MG63 (cell line): ENCODE measurements around the gene UAP1L1. TPM values are rescaled to one million over a fixed set of nuclear protein-coding genes. Genes with fewer than 3 reads are reported as not detected.
A peak's percentile ranks its signal among the peaks of the same experiment; 100 is the strongest.
"Not testable (repeated sequence)": the region's sequence is repeated elsewhere in the genome, so short reads cannot be mapped to it uniquely, and the experiment has no call there.

Source experiments
- DNase-seq: peaks from one replicate; pipeline ENCODE4 v3.0.0-alpha.2; 2020
- H3K27me3 ChIP-seq: fragments of 250-450 bp; sonication (Bioruptor Pico); 2 replicates; pipeline ENCODE4 v1.5.1; 2020; ENCODE audit warnings: mild to moderate bottlenecking, moderate library complexity
- H3K36me3 ChIP-seq: fragments of 250-450 bp; sonication (Bioruptor Pico); 2 replicates; pipeline ENCODE4 v1.5.1; 2020; ENCODE audit warnings: mild to moderate bottlenecking, moderate library complexity
- H3K4me3 ChIP-seq: fragments of 250-450 bp; sonication (Bioruptor Pico); 2 replicates; pipeline ENCODE4 v1.5.1; 2020; ENCODE audit warnings: mild to moderate bottlenecking, moderate library complexity
- H3K9me3 ChIP-seq: fragments of 250-450 bp; sonication (Bioruptor Pico); 2 replicates; pipeline ENCODE4 v1.5.1; 2020; ENCODE audit warnings: mild to moderate bottlenecking, moderate library complexity
- total RNA-seq: library from RNA; depleted of rRNA; stranded (reverse); fragments of >200 nt; shearing (Covaris generic); gene quantifications from 2 replicates; pipeline ENCODE4 v1.2.3, GENCODE V29; 2014; ENCODE audit warnings: low replicate concordance

Gene UAP1L1
- total RNA-seq, 1 experiment from 2014 or later: 8.2 TPM

GRCh38 chr9:137051145-137051724 is 26.1 kb upstream of the UAP1L1 start:
- no peaks in the 10 kb centered on the region; the same call in 1 of the 2 replicates for H3K27me3 ChIP-seq
- no peak for DNase-seq
- H3K36me3 ChIP-seq: no peaks in the 10 kb centered on the region
- H3K9me3 ChIP-seq: no peaks in the 10 kb centered on the region
- no peak overlapping the region for H3K4me3 ChIP-seq

GRCh38 chr9:137052293-137052692 is 25.0 kb upstream of the UAP1L1 start:
- no peak for DNase-seq
- H3K9me3 ChIP-seq: no peaks in the 10 kb centered on the region
- H3K4me3 ChIP-seq: no peak overlapping the region
- no peaks in the 10 kb centered on the region; the same call in 1 of the 2 replicates for H3K27me3 ChIP-seq
- no peaks in the 10 kb centered on the region for H3K36me3 ChIP-seq

GRCh38 chr9:137052998-137053943 is 24.0 kb upstream of the UAP1L1 start:
- DNase-seq: no peak
- no peaks in the 10 kb centered on the region; the same call in 1 of the 2 replicates for H3K27me3 ChIP-seq
- no peak overlapping the region for H3K4me3 ChIP-seq
- H3K36me3 ChIP-seq: no peaks in the 10 kb centered on the region
- H3K9me3 ChIP-seq: no peaks in the 10 kb centered on the region

DNA sequence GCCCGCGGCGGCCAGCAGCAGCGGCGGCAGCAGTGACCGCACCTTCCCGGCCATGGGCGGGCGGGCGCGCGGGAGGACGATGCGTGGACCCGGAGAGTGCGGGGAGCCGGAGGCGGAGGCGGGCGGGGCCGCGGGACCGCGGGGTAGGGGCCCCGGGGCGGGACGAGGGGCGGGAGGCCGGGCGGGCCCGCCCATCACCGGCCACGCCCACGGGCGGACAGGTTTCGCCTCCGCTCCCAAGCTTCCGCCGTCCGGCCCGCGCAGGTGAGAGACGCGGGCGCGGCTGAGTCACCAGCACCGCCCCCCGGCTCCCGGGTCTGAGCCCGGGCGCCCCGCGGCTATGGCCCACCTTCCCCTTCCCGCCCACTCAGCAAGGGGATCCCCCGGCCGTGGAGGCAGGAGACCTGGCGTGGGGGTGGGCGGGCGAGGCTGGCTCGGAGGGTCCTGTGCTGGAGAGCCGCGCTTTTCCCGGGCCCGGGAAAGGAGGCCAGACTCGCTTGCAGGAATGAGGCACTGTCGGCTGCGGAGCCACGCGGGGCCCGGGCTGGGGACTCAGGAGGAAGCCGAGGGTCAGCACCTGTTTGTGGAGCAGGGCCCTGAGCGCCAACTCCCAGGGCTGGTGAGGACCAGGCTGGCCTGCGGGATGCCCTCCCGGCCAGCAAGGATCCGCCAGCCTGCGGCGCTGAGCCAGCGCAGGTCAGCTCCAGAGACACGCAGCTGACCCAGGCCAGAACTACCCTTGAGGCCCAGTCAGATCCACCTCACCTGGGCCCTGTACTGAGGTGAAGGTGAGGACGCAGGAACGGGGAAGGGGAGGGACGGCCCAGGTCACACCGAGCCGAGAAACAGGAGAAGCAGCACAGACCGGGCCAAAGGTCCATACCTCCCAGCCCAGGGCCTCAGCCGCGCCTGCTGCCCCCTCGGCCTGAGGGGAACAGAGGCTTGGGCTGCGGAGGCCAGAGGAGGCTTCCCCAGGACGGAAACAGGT is 23.1 kb upstream of the UAP1L1 start, which contains the start of gene ENTPD2:
ENTPD2 (minus strand) TSS at position 118 of the 988 bp plus-strand sequence; CDS start at position 54, 64 bp downstream.
- DNase-seq: no peak
- Histone ChIP-seq H3K4me3 (no peak within 1 kb of the TSS), H3K9me3 (no peaks in the 10 kb centered on the region), H3K36me3 (no peaks in the 10 kb centered on the region), H3K27me3 (no peaks in the 10 kb centered on the region; the same call in 1 of the 2 replicates)

- no peak for DNase-seq
- Histone ChIP-seq H3K36me3 (no peaks in the 10 kb centered on the region), H3K27me3 (no peaks in the 10 kb centered on the region), H3K9me3 (no peaks in the 10 kb centered on the region), H3K4me3 (no peak overlapping the region)
These were observed 22.4 kb upstream of the UAP1L1 start for GRCh38 chr9:137054932-137055384.

DNA sequence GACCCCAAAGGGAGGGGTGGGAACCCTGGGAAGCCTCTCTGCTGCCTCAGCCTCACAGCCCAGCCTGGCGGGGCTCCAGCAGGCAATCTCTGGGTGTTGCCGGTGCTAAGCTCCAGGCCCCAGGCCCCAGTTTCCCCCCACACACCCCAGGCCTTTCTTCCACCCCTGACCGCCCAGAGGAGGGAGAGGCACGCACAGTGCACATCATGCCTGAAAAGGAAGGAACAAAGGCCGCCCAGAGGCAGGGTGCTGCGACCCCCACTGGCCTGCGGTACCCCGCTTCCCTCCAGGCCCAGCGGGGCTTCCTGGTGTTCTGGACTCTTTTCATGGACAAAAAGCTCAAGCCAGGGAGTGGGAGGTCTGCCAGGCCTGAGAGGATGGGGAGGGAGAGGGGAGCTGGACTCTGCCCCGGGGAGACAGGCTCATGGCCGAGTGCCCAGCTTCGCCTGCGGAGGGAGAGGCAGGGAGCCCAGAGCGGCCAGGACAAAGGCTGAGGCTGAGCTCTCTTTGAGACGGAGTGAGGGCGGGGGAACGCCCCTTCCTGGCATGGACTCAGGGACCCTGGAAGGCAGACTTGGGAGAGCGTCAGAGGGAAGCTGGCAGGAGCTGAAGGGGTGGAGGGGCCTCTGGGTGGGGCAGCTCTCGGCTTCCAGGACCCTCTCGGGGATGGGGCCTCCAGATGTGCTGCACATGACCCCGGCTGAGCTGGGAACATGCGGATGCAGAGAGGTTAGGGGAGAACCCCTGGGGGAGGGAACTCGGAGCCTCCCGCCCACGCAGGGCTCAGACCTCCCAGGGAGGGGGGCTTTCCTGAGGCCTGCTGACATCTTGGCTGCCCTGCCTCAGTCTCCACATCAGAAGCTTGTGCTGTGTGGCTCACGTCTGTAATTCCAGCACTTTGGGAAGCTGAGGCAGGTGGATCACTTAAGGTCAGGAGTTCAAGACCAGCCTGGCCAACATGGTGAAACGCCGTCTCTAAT is 21.6 kb upstream of the UAP1L1 start:
- H3K27me3 ChIP-seq: no peaks in the 10 kb centered on the region
- no peaks in the 10 kb centered on the region for H3K36me3 ChIP-seq
- H3K4me3 ChIP-seq: no peak overlapping the region
- no peaks in the 10 kb centered on the region for H3K9me3 ChIP-seq
- peak; percentile 98 for DNase-seq

GRCh38 chr9:137056739-137057415 is 20.4 kb upstream of the UAP1L1 start:
- no peak for DNase-seq
- no peaks in the 10 kb centered on the region for H3K36me3 ChIP-seq
- no peaks in the 10 kb centered on the region for H3K27me3 ChIP-seq
- no peaks in the 10 kb centered on the region for H3K9me3 ChIP-seq
- H3K4me3 ChIP-seq: no peak overlapping the region

DNA sequence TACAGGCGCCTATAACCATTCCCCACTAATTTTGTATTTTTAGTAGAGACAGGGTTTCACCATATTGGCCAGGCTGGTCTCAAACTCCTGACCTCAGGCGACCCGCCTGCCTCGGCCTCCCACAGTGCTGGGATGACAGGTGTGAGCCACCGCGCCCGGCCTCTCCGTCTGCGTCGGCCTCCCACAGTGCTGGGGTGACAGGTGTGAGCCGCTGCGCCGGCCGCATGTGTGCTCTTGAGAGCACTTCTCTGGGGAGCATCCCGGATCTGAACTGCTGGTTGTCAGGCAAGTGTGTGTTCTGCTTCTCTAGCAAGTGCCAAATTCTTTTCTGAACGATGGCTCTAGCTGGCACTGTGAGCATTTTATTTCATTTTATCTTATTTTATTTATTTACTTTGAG is 19.8 kb upstream of the UAP1L1 start:
- Histone ChIP-seq H3K27me3 (no peaks in the 10 kb centered on the region), H3K36me3 (no peaks in the 10 kb centered on the region), H3K4me3 (no peak overlapping the region), H3K9me3 (no peaks in the 10 kb centered on the region)
- DNase-seq: no peak

DNA sequence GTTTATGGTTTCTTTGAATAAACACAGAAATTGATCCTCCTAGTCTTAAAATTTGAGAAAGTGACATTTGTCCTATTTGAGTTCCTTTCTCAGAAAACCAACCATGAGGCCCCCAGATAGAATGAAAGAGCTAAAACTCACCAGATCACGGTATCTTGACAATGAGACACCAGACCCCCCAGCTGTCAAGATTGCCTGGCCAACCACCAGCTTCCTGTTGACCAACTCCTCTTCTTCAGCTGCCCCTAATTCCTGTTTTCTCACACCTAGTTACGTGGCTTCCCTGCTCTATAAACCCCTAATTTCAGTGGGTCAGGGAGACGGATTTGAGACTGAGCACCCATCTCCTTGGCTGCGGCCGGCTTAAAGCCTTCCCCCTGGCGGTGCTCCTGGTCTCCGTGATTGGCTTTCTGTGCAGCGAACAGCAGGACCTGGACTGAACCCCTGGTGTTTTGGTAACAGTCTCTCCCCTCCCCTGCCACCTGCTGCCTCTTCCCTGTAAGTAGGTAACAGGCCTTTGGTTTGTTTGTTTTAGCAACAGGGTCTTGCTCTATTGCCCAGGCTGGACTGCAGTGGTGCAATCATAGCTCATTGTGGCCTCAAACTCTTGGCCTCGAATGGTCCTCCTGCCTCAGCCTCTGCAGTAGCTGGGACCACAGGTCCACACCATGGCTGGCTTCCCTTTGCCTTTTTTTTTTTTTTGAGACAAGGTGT is 18.6 kb upstream of the UAP1L1 start:
- H3K4me3 ChIP-seq: no peak overlapping the region
- DNase-seq: no peak
- H3K27me3 ChIP-seq: no peaks in the 10 kb centered on the region
- H3K36me3 ChIP-seq: peaks cover under 1% of the 10 kb centered on the region; the same call in 1 of the 2 replicates
- no peaks in the 10 kb centered on the region for H3K9me3 ChIP-seq

DNA sequence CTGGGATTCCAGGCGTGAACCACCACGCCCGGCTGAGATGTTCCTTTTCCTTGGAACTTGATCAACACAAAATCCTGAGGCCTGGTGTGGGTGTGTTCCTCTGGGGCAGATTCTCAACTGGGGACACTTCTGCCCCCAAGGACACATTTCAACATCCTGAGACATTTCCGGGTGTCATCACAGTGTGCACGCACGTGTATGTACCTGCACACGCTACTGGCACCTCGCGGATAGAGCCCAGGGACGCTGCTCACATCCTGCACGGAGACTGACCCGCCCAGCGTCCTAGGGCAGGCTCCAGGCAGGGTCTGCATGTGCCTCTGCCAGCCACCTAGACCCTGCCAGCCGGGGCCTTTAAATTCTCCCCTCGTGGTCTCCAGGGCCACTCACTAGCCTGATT is 14.9 kb upstream of the UAP1L1 start:
- Histone ChIP-seq H3K27me3 (no peaks in the 10 kb centered on the region), H3K4me3 (no peak overlapping the region), H3K36me3 (peaks cover 4% of the 10 kb centered on the region; the same call in 1 of the 2 replicates), H3K9me3 (no peaks in the 10 kb centered on the region)
- no peak for DNase-seq

DNA sequence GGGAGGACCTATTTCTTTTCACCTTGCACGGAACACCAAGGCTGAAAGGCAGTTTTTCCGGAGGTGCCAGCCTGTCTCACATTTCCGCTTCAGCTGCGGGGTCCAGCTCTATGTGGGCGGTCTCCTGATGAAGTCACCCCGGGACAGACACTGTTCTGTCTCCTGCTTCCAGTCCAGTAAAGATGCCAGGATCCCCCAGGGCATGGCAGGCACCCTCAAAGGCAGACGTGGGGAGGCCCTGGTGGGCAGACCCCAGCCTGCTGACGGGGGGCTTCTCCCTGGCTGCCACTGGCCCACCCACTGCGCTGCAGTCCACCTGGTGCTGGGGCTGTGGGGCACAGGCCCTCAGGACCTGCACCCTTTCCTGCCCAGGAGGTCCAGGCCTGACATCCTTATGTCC is 14.5 kb upstream of the UAP1L1 start:
- H3K9me3 ChIP-seq: not testable (repeated sequence)

DNA sequence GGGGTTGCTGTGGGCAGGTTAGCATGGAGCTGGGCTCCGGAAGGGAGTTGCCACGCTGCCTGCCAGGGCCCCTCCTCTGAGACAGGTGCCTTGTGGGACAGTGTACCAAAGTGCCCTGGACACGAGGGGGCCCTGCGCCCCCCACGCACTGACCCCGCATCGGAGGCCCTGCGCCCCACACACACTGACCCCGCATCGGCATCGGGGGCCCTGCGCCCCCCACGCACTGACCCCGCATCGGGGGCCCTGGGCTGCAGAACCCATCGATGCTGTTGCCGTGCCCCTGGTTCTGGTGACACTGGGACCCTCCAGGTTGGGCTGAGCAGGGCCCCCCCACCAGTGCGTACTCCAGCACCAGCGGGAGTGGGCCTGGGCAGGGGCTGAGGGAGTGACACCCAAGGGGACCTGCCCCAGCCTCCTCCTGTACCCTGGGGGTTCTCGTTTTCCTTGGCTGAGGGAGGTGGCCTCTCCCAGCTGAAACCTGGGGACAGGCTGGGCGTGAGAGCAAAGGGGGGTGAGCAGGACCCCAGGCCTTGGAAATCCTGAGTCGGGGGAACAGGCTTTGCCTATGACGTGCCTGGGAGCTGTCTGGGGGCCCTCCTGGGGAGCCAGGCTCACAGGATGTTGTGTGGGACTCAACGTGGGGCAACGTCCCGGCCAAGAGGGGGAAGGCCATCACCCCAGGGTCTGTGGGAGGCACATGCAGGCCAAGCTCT is 13.8 kb upstream of the UAP1L1 start:
- Histone ChIP-seq H3K36me3 (peaks cover 4% of the 10 kb centered on the region; the same call in 1 of the 2 replicates), H3K9me3 (no peaks in the 10 kb centered on the region), H3K4me3 (no peak overlapping the region), H3K27me3 (no peaks in the 10 kb centered on the region)
- no peak for DNase-seq

More for the DNA sequence above, 14.5 kb upstream of the UAP1L1 start:
- H3K27me3 ChIP-seq, H3K36me3 ChIP-seq, DNase-seq, H3K4me3 ChIP-seq: not testable (repeated sequence)

- DNase-seq: peak; percentile 68
- Histone ChIP-seq H3K4me3 (no peak overlapping the region), H3K27me3 (no peaks in the 10 kb centered on the region)
These were observed 13.1 kb upstream of the UAP1L1 start for GRCh38 chr9:137064027-137064879.

More at GRCh38 chr9:137064027-137064879, 13.1 kb upstream of the UAP1L1 start:
- no peaks in the 10 kb centered on the region for H3K9me3 ChIP-seq
- H3K36me3 ChIP-seq: peaks cover 4% of the 10 kb centered on the region; the same call in 1 of the 2 replicates
